Measurements from ENCODE around the gene U2AF1L4.
A peak's percentile ranks its signal among the peaks of the same experiment; 100 is the strongest.

U2AF1L4 gene

GRCh38 chr19:35712567-35713505, 32.4 kb downstream of the U2AF1L4 start:
- no peak for DNase-seq (ENCODE audit: low spot score)

DNA sequence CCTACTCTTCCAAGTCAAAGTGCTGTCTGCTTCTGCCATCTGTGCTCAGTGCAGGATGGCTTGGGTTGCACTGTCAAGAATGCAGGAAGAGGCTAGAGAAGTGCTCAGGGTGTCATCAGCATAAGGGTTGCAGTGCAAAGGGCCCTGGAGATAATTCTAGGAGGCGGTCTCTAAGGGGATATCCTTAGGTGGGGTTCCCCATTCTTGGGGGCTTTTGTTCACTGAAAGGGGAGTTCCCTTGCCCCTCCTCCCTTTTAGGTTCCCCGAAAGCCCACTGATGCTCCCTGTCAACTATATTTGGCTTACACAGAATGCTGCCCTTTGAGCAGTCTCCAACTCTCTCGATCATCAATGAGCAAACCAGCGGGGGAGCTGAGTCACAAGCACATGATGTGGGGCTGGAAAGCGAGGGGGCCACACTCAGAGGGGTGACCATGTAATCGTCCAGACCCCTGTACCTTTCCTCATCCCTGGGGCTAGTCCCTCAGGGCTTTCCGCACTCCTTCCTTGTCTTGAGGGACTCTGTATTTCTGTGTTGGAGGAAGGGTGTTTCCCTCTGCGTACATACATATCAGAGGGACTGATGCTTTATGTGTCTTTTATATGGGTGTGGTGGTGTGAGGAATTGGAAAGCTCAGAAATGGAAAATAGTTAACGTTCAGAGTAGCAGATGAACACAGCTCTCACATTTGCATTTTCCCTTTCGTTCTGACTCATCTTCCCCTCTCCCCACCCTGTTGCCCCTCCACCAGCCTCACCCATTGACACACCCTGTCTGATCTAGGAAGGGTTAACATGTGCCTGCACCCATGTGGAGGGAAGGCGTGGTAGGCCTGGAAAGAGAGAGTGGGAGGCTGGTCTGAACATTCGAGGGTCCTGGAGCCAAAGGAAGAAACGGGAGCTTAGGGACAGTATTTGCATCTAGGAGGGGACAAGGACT, 34.2 kb downstream of the U2AF1L4 start:
- no peak for DNase-seq (ENCODE audit: low spot score)

DNA sequence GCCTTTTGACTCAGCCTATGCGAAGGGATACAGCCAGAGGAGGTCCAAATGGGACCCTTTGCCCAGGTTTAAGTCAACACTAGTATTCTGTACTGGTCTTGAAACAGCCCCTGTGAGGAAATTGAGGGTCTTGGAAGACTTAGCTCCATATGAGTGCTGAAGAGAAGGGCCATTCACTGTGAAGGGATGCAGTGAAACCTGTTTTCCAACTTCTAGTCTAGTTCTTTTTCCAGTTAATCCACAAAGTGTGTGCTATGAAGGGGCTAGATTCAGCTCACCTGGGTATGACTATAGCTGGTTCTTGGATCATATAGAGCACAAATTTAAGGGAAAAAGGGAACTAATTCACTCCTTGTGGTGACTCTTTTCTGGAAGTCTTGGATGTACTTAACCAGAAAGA, 36.8 kb downstream of the U2AF1L4 start:
- no peak for DNase-seq (ENCODE audit: low spot score)

- DNase-seq (ENCODE audit: low spot score): no peak
Measured at GRCh38 chr19:35704218-35704617, 41.0 kb downstream of the U2AF1L4 start, which contains the start of gene ZBTB32. Gene ZBTB32 (plus strand): TSS chr19:35704558. CDS start chr19:35714627, 10,069 bp downstream.

DNA sequence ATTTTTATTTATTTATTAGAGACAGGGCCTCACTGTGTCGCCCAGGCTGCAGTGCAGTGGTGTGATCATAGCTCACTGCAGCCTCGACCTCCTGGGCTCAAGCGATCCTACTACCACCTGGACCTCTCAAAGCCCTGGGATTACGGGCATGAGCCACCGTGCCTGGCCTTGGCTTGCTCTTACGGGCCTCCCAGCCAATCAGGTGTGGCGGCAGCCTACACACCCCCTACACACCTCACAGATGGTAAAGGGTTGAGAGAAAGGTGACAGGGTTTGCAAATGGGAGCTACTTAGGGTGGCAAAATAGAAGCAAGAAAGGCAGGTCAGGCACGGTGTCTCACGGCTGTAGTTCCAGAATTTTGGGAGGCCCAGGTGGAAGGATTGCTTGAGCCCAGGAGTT, 41.9 kb downstream of the U2AF1L4 start:
- DNase-seq (ENCODE audit: low spot score): no peak

DNA sequence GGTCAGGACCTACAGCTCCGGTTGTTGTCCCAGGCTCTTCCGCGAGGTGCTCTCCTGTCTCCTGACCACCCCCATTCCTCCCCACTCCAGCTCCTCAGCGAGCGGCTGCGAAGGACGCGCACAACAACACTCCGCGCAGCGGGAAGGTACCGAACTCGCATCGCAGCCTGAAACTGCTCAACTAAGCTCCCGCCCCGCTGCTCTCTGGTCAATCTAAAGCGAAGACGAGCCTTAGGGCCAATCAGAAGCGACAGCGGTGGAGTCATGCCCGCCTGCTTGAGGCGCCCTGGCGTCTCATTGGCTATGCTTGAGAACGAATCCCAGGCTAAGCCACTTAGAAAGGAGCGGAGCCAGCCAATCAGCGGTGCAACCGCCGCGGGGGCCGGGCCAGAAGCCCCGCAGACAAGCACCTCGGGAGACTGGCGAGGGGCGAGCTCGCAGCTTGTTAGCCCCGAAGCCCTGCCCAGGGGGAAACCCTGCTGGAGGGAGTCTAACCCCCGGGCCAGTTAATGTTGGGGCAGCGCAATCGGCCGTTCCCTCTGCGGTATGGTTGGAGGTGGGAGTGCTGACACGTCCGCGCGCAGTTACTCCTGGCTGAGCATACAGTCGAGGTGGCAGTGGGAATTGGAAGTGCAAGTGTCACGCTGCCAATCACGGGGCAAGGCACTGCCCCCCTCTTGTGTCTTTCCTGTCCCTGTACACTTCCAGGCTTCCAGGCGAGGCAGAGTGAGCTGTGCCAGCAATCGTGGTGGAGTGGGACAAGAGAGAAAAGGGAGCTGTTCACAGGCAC, 42.8 kb downstream of the U2AF1L4 start:
- DNase-seq (ENCODE audit: low spot score): peak; percentile 99

DNA sequence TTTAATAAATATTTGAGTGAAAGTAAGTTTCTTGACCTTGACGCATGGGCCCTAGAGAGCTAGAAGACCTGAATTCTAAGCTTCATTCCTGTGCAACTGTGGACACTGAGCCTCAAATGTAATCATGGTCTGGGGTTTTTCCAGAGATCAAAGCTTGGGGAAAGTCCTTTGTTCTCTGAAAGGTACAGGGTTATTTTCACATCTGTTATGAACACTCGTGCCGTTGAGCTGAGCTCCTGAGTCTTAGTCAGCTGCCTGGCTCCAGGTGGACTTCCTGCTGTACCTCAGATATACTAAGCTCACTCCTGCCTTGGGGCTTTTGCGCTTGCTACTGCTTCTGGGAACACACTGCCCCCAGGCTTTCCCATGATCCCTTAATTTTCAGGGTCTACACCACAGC, 48.4 kb downstream of the U2AF1L4 start:
- no peak for DNase-seq (ENCODE audit: low spot score)

- DNase-seq (ENCODE audit: low spot score): no peak
Measured at GRCh38 chr19:35695895-35696422, 49.3 kb downstream of the U2AF1L4 start.

GRCh38 chr19:35693835-35694599, 51.2 kb downstream of the U2AF1L4 start:
- DNase-seq (ENCODE audit: low spot score): peak; percentile 88

DNA sequence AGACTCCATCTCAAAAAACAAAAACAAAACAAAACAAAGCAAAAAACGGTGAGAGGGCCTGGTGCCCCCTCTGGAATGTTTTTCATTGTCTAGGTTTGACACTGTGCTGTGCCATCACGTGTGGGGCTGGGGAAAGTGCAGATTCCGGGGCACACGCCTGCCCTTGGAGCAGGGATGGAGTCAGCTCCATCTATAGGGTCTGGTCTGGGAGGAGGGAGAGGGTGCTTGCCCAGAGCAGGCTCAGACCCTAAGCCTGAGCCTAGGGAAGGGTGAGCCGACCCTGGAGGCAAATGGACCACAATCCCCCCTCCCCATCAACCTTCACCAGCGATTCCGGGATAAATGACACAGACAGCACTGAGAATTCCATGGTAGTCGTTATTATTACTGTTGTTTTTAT, 51.8 kb downstream of the U2AF1L4 start:
- no peak for DNase-seq (ENCODE audit: low spot score)

Measured in globus pallidus (tissue), 1 donor.